GM12872 (cell line): Measurements from ENCODE around the gene STK33.

ENCODE experiments used
- CTCF ChIP-seq: IDR thresholded peaks from 3 replicates; pipeline ENCODE4 v1.5.1; 2011; ENCODE audit warnings: low read depth, mild to moderate bottlenecking, low read length, moderate library complexity; ENCODE audit not compliant: insufficient read depth

STK33 gene

GRCh38 chr11:8477151-8477550 lies 116.9 kb downstream of the STK33 start:
- no peak for TF ChIP-seq CTCF

GRCh38 chr11:8459711-8460399 lies 134.2 kb downstream of the STK33 start:
- TF ChIP-seq CTCF: no peak

- no peak for TF ChIP-seq CTCF
Observed at GRCh38 chr11:8442301-8442700, 151.7 kb downstream of the STK33 start.

GRCh38 chr11:8440649-8441048 lies 153.4 kb downstream of the STK33 start:
- no peak for TF ChIP-seq CTCF

GRCh38 chr11:8429483-8429882 lies 164.5 kb downstream of the STK33 start:
- TF ChIP-seq CTCF: no peak

GRCh38 chr11:8426076-8426475 lies 168.0 kb downstream of the STK33 start:
- no peak for TF ChIP-seq CTCF

GRCh38 chr11:8415195-8415594 lies 178.8 kb downstream of the STK33 start:
- TF ChIP-seq CTCF: no peak
